Right lobe of liver (tissue), 6 donors: ENCODE data around the gene PCDH17. TPM values are rescaled to one million over a fixed set of nuclear protein-coding genes. Genes with fewer than 3 reads are reported as not detected.

ENCODE experiments used
- ATAC-seq, 4 donors: fragments of 200-7000 bp; cut with Tn5 transposase; one replicate each; pipeline ENCODE4 v1.9.1; 2020; ENCODE audit warnings: mild to moderate bottlenecking in 4 of 4, moderate library complexity in 4 of 4
- DNase-seq, 3 donors: peaks; one replicate each; pipeline ENCODE4 v3.0.0-alpha.2; 2020
- H3K27ac ChIP-seq, 3 donors: fragments of 200-600 bp; one replicate each; pipeline ENCODE4 v1.8.0; 2022
- H3K27me3 ChIP-seq, 2 donors: fragments of 200-600 bp; one replicate each; pipeline ENCODE4 v1.8.0; 2022
- H3K36me3 ChIP-seq, 4 donors: fragments of 200-600 bp; sonication (generic) in 1 of 4; one replicate each; pipeline versions ENCODE4 v1.5.1 to v1.8.0; 2017 to 2022; ENCODE audit warnings: control low read depth in 1 of 4
- H3K4me1 ChIP-seq, 4 donors: fragments of 200-600 bp; sonication (generic) in 1 of 4; one replicate each; pipeline versions ENCODE4 v1.5.1 to v1.8.0; 2017 to 2022; ENCODE audit warnings: control low read depth in 1 of 4
- H3K4me3 ChIP-seq, 3 donors: fragments of 200-600 bp; one replicate each; pipeline ENCODE4 v1.8.0; 2022
- H3K9me3 ChIP-seq, 4 donors: fragments of 200-600 bp; sonication (generic) in 1 of 4; one replicate each; pipeline versions ENCODE4 v1.5.1 to v1.8.0; 2017 to 2022; ENCODE audit warnings: control low read depth in 1 of 4
- POLR2A ChIP-seq: fragments of 450-650 bp; IDR thresholded peaks from one replicate; pipeline ENCODE4 v1.6.1; 2017; ENCODE audit warnings: antibody characterized with exemption, mild to moderate bottlenecking
- WGBS: methylation state at CpG from one replicate; pipeline ENCODE4 v1.1.6; 2018; ENCODE audit warnings: low coverage, low lambda C conversion rate; ENCODE audit not compliant: insufficient coverage; ENCODE audit errors: missing lambda C conversion rate; 5-methylcytosine and 5-hydroxymethylcytosine counted together
- intact Hi-C, 2 donors: fragments of 100-400 bp; cut with DNase I; formaldehyde crosslinking; loops; one replicate each; pipeline versions ENCODE4 v1.11.2 to v1.14.1; 2022
- total RNA-seq, 6 experiments: library from RNA; depleted of rRNA in 2 of 6; stranded (reverse); fragments of >200 nt in 2 of 6; fragmentation: NEBNext Ultra II Directional in 3 of 6; extraction: Animal tissue kit (Norgen Biotek cat#: 25700) in 3 of 6; gene quantifications; one replicate each; pipeline versions ENCODE4 v1.1.0 to v1.2.4, GENCODE V29; 2016 to 2023
- TF ChIP-seq, protein P1 (sequence below), 4 donors: fragments of 200-600 bp in 3 of 4; fragments of 450-650 bp in 1 of 4; IDR thresholded peaks; one replicate each; pipeline versions ENCODE4 v1.5.1 to v1.8.0; 2016 to 2022; ENCODE audit warnings: antibody characterized with exemption in 4 of 4, mild to moderate bottlenecking in 2 of 4
- donor health status: DM: no; HTN: yes; CAD: no.
- donor health status: DM: no; HTN: no; CAD: no.
- donor health status: DM: no; HTN: no; CAD: no.
- donor health status: DM: no; HTN: yes; CAD: no.
- donor health status: DM: no; HTN: yes; CAD: no.

PCDH17 gene
- total RNA-seq, 6 experiments from 2014 or later, result 0.64 to 6.1 (median 1.1) TPM

DNA sequence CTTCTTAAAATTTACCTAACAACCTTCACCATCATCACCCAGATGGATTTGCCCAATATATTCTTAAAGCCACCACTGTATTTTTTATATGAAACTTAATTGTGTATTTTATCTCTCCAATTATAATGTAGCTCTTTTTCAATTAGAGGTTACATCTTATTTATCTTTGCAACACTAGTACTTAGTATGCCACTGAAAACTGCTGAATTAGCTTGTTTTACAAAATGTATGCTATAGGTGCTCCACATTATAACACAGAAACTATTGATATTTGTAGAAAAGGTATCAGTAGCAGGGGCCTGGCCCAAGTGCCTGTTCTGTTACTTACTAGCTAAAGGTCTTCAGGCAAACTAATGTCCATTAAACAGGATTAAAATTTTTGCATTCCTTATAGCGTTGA lies 35.8 kb upstream of the PCDH17 start:
- 50% methylated on average over 1 of the region's 1 CpG for WGBS
- no peaks in the 10 kb centered on the region for H3K9me3 ChIP-seq
- TF ChIP-seq POLR2A, result no peak
- TF ChIP-seq, protein P1, sequence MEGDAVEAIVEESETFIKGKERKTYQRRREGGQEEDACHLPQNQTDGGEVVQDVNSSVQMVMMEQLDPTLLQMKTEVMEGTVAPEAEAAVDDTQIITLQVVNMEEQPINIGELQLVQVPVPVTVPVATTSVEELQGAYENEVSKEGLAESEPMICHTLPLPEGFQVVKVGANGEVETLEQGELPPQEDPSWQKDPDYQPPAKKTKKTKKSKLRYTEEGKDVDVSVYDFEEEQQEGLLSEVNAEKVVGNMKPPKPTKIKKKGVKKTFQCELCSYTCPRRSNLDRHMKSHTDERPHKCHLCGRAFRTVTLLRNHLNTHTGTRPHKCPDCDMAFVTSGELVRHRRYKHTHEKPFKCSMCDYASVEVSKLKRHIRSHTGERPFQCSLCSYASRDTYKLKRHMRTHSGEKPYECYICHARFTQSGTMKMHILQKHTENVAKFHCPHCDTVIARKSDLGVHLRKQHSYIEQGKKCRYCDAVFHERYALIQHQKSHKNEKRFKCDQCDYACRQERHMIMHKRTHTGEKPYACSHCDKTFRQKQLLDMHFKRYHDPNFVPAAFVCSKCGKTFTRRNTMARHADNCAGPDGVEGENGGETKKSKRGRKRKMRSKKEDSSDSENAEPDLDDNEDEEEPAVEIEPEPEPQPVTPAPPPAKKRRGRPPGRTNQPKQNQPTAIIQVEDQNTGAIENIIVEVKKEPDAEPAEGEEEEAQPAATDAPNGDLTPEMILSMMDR (IDR thresholded peaks at IDR 0.05), result no peak

GRCh38 chr13:57601536-57601935 lies 30.0 kb upstream of the PCDH17 start:
- TF ChIP-seq, protein P1 (IDR thresholded peaks at IDR 0.05), result no peak
- no peak for TF ChIP-seq POLR2A
- no peaks in the 10 kb centered on the region for H3K9me3 ChIP-seq
- no peak overlapping the region for H3K27ac ChIP-seq
- no peak overlapping the region for H3K4me3 ChIP-seq
- no peak for DNase-seq
- 35% methylated on average over 3 of the region's 3 CpGs for WGBS
- no peaks in the 10 kb centered on the region for H3K36me3 ChIP-seq
- ATAC-seq, result no peak
- intact Hi-C loops, result no loop called here
- peaks cover 0 to 4% (median 0%) of the 10 kb centered on the region in 4 donors for H3K4me1 ChIP-seq
- no peaks in the 10 kb centered on the region for H3K27me3 ChIP-seq

More for the DNA sequence above, 35.8 kb upstream of the PCDH17 start:
- Histone ChIP-seq H3K36me3 (no peaks in the 10 kb centered on the region), H3K27me3 (no peaks in the 10 kb centered on the region), H3K27ac (no peak overlapping the region), H3K4me3 (no peak overlapping the region), H3K4me1 (no peaks in the 10 kb centered on the region)
- intact Hi-C loops, result no loop called here
- DNase-seq (no peak), ATAC-seq (no peak)

- intact Hi-C loops, result no loop called here
- WGBS, result 47% methylated on average over 2 of the region's 2 CpGs
- Histone ChIP-seq H3K27ac (no peak overlapping the region), H3K9me3 (no peaks in the 10 kb centered on the region), H3K4me1 (peaks cover 0 to 5% (median 0%) of the 10 kb centered on the region in 4 donors), H3K27me3 (no peaks in the 10 kb centered on the region), H3K4me3 (no peak overlapping the region), H3K36me3 (no peaks in the 10 kb centered on the region)
- no peak for DNase-seq
- ATAC-seq, result no peak
- TF ChIP-seq, protein P1 (IDR thresholded peaks at IDR 0.05), result no peak
- TF ChIP-seq POLR2A, result no peak
Measured at GRCh38 chr13:57604442-57604841, 27.1 kb upstream of the PCDH17 start.

DNA sequence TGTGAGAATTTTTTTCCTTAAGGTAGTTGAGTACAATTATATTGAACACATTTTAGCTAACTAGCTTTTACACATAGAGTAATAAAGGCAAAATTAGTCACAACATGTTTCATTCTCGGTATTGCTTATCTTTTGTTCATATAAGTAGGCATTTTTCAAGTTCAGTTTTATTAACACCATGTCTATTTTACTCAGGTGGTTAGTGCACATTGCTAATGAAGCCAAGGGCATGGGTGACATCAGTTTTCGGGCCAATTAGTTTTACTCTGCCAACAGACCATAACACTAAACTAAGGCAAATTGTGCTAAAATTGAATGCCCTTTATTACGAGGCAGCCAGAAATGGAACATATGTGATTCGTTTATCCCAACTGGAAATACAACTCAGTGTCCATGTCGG lies 19.6 kb upstream of the PCDH17 start:
- no peaks in the 10 kb centered on the region for H3K36me3 ChIP-seq
- 68% methylated on average over 5 of the region's 5 CpGs for WGBS
- H3K9me3 ChIP-seq, result no peaks in the 10 kb centered on the region
- H3K4me3 ChIP-seq, result no peak overlapping the region
- intact Hi-C loops, result no loop called here
- TF ChIP-seq, protein P1 (IDR thresholded peaks at IDR 0.05), result no peak
- no peak for TF ChIP-seq POLR2A
- no peak overlapping the region for H3K27ac ChIP-seq
- H3K4me1 ChIP-seq, result no peaks in the 10 kb centered on the region
- H3K27me3 ChIP-seq, result no peaks in the 10 kb centered on the region
- DNase-seq (no peak), ATAC-seq (no peak)

DNA sequence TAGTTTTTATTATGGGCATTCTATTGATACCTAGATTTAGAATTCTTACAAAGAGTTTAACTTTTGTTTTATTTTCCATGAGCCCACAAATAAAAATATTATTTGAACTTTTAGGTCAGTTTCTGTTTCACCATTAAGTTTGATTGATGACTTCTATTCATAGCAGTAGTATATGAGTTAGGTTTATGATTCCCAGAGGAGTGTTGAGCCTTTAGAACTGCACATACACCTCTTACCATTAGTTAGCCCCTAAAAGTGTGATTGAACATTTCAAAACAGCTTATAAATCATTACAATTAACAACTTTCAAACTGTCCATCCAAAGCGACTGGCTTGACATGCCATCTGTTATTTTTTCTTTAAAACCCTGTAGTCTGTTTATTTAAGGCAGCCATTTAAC lies 19.0 kb upstream of the PCDH17 start:
- Histone ChIP-seq H3K27me3 (no peaks in the 10 kb centered on the region), H3K36me3 (no peaks in the 10 kb centered on the region), H3K9me3 (no peaks in the 10 kb centered on the region), H3K27ac (no peak overlapping the region), H3K4me3 (no peak overlapping the region), H3K4me1 (no peaks in the 10 kb centered on the region)
- WGBS, result 71% methylated on average over 1 of the region's 1 CpG
- TF ChIP-seq, protein P1 (IDR thresholded peaks at IDR 0.05), result no peak
- no peak for TF ChIP-seq POLR2A
- DNase-seq, result no peak
- ATAC-seq, result no peak
- intact Hi-C loops, result no loop called here
